HG02885 (cell line): Measurements from ENCODE around the gene TBC1D19.
"Not testable (repeated sequence)": the region's sequence is repeated elsewhere in the genome, so short reads cannot be mapped to it uniquely, and the experiment has no call there.

Experiments
- ATAC-seq: cut with Tn5 transposase; IDR thresholded peaks from one replicate; pipeline ENCODE4 v1.9.1; 2021; ENCODE audit warnings: mild to moderate bottlenecking; ENCODE audit not compliant: unreplicated experiment, poor library complexity

Gene TBC1D19

DNA sequence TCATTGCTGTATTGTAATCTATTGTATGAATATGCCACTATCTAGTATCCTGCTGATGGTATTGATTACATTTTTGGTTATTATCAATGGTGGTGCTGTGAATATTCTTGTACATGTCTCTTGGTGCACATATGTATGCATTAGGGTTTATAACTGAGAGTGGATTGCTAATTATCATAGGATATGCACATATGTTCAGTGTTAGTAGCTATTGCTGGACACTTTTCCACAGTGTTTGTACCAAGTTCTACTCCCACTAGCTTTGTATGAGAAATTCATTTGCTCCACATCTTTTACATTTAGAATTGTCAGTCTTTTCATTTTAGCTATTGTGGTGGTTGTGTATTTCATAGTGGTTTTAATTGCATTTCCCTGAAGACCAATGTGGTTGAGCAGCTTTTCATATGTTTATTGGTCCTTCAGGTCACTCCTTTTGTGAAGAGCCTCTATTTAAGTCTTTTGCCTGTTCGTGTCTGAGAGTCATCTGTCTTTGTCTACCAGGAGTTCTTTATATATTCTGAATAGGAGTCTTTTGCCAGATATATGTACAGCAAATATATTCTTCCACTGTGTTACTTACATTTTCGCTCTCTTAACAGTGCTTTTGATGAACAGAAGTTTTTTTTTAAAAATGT lies 87.1 kb downstream of the TBC1D19 start:
- ATAC-seq = no peak

GRCh38 chr4:26679040-26679695 lies 95.3 kb downstream of the TBC1D19 start:
- ATAC-seq = not testable (repeated sequence)

DNA sequence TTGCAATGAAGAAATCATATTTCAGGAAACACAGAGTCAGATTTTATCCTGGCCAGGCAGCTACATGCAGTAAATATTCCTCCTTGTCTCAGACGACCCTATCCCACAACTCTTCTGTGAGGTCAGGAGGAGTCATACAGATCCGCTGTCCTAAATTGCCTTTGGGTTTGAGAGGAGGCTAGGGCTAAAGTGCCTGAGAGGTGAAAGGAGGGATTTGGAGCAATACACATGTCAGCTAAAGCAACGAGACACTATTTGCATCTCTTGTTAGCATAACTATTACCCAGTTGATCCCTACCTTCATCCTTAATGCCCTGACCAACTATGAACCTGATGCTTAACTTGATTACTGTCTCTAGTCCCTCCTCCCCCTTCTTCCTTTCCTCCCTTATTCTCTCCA lies 98.6 kb downstream of the TBC1D19 start:
- ATAC-seq = no peak

DNA sequence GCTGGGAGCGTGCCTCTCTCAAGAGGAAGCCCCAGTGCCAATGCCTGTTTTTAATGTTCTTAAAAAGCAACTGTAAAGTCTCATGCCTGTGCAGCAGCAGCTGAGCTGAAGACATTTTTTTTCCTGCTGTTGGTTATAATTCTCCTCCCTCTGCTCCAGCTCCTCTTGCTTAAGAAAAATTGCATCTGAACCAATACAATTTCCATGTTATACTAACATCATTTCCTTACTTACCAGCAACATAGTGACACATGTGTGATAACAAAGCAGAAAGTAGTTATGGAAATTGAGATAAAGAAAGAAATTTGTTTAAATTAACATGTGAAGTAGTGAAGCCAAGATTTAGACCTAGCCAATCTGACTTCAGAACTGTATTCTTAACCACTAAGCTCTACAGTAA lies 101.4 kb downstream of the TBC1D19 start:
- ATAC-seq = no peak

DNA sequence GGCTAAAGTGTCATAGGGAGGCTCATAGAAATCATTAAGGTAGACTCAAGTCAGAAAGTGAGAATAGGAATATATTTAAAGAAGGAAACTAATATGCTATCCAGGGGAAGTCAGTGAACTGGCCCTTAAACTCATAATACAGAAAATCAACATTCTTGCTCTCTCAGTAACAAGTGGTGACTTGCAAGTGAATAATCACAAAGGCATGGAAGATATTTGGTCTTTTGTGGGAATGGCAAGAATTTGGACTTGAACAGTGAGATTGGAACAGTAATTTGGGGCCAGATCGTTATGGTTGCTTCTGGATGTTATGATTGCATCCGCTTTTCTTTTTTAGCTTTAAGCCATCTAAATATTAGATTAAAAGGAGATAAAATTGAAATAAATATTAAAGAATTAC lies 103.8 kb downstream of the TBC1D19 start:
- ATAC-seq = no peak

DNA sequence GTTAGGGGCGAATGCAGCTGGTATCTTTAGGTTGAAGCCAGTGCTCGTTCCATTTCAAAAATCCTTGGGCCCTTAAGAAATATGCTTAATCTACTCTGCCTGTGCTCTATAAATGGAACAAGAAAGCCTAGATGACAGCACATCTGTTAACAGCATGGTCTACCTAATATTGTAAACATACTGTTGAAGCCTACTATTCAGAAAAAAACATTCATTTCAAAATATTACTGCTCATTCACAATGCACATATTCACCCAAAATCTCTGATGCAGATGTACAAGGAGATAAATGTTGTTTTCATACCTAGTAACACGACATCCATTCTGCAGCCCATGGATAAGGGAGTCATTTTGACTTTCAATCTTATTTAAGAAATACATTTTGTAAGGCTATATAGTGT lies 106.6 kb downstream of the TBC1D19 start:
- no peak for ATAC-seq

DNA sequence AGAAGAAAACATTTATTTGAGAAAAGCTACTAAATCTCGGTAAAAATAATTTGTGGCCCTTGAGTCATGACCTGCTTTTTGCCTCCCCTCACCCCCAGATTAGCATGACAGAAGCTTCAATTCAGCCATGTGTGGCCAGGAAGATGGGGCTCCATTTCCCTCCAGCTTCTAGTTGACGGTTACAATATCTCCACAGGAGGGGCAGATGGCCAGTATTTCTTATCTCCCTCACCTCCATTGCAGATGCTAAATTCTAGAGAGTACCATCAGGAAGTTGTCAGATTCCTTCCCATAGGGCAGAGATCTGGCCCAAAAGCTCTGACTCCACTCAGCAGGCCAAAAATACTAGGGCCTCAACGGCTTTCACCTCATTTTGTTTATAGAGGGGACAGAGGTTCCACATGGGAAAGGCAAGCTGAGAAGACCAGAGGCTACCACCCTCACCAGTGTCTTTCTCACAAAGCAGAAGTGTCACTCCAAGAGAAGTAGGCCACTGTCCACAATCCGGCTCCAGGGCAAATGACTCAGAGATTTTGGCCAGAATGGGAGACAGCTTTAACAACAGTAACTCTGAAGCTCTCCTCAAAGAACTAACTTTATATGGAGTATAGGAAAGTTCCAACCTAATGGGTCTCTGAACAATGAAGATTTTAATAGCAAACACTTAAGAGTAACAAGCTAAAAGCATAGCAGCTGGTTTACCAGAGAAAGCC lies 108.3 kb downstream of the TBC1D19 start:
- ATAC-seq = no peak

DNA sequence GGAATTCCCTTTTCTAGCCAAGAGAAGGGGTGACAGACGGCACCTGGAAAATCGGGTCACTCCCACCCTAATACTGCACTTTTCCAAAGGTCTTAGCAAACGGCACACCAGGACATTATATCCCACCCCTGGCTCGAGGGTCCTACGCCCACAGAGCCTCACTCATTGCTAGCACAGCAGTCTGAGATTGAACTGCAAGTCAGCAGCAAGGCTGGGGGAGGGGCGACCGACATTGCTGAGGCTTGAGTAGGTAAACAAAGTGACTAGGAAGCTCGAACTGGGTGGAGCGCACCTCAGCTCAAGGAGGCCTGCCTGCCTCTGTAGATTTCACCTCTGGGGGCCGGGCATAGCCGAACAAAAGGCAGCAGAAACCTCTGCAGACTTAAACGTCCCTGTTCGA lies 110.2 kb downstream of the TBC1D19 start:
- ATAC-seq = not testable (repeated sequence)

DNA sequence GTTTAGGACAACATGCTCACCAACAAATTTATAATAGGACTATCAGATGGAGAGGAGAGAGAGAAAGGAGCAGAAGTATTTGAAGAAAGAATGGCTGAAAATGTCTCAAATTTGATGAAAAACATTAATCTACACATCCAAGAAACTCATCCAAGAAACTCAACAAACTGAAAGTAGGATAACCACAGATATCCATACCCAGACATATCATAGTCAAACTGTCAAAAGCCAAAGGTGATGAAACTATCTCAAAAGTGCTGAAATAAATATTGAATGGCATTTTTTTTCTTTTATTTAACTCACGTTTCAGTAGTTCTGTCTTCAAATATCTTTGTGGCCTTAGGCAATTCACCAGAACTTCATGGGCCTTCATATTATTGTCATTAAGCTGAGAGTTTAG lies 116.2 kb downstream of the TBC1D19 start:
- ATAC-seq = no peak

GRCh38 chr4:26701095-26701494 lies 117.2 kb downstream of the TBC1D19 start:
- ATAC-seq = no peak

DNA sequence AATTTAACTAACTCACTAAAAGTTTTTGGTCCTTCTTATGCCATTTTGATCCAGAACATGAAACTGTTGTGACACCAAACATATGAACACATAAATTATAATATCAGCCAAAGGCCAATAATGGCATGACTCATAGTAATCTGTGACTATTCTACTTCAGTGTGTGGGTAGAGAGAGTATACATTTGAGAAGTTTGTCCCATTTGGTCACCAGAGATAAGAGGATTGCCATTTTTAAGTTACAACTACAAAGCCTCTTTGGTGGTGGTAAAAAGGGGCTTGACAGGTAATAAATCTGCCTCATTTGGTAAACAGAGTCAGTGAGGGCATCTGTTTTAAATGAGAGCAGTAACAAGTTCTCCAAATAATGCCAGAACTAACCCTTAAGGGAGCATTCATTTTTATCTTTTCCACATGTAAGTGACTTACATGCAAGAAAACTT lies 117.9 kb downstream of the TBC1D19 start:
- no peak for ATAC-seq

DNA sequence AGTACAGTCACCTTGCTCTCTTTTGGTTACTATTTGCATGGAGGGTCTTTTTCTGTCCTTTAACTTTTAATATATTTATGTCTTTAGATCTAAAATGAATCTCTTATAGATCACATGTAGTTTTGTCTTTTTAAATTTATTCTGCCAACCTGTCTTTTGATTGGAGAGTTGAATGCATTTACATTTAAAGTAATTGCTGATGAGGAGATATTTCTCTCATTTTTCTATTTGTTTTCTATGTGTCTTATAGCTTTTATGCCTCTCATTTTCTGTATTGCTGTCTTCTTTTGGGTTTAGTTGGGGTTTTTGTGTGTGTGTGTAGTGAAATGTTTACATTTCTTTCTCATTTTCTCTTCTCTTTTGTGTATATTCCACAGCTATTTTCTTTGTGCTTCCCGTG lies 123.5 kb downstream of the TBC1D19 start:
- ATAC-seq = no peak

GRCh38 chr4:26709246-26709645 lies 125.4 kb downstream of the TBC1D19 start:
- ATAC-seq = no peak

- no peak for ATAC-seq
These were observed 129.8 kb downstream of the TBC1D19 start for GRCh38 chr4:26713563-26714151.

DNA sequence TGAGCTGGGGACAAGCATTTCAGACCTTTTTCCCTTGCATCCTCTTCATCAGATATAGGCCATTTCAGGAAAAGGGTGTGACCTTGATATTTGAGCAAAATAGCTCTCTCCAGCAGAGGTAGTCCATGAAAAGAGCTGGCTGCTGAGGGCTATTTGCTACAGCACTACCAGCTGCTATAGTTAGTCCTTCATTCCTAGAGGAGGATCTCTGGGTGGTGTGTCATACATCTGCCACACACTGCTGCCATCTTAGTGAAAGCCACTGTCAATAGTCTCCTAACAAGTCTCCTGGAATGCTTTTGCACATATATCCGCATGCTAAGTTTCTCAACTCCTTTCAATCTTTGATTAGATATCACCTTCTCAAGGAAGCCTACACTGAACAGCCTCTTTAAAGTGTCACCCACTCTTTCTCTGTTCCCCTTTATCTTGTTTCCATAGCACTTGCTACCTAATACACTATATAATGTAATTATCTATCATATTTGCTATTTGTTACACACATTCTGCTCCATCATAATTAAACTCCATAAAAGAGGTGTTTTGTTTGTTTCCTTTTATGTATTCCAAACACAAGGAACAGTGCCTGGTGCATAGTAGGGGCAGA lies 131.9 kb downstream of the TBC1D19 start:
- ATAC-seq = peak; percentile 79

GRCh38 chr4:26717332-26717731 lies 133.4 kb downstream of the TBC1D19 start:
- no peak for ATAC-seq

DNA sequence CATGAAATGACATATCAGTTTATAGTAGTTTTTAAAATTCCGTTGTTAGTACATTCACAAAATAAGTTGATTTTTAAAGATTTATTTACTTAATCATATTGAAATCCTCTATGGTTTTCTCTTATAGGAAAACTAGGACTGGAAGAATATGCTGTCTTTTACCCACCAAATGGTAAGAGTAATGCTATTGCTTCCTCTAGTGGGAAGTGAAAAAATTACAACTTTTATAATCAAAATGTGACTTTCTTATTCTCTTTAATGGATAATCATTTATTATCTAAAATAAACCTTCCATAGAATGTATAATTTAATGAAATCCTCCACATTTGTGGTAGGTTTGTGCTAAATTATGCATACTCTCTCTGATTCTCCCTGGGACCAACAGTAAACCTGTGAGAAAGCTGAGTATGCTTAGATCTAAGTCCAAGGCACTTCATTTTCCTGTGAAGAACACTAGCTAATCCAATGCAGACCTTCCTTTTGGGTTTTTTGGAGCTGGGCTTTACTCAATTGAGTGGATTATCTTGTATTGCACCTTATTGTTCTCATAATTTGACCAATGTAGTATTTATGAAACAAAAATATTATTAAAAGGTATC lies 136.2 kb downstream of the TBC1D19 start:
- no peak for ATAC-seq

DNA sequence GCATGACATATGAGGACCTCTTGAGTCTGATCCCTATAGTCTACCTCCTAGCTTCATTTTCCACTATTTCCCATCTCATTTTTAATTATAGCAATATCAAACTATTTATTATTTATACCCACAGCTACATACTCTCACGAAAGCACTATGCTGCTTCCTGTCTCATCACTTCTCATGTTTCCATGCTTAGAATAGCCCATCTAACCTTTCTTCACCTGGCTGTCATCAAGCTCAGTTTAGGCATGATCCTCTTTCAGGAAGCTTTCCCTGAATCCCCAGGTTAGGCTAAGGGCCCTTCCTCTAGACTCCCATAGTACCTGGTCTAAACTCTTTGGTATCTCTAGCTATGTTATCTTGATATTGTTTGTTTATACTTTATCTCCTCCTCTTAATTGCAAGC lies 137.8 kb downstream of the TBC1D19 start:
- ATAC-seq = no peak

- peak; percentile 95 for ATAC-seq
These were observed 139.3 kb downstream of the TBC1D19 start for GRCh38 chr4:26723216-26723615.

DNA sequence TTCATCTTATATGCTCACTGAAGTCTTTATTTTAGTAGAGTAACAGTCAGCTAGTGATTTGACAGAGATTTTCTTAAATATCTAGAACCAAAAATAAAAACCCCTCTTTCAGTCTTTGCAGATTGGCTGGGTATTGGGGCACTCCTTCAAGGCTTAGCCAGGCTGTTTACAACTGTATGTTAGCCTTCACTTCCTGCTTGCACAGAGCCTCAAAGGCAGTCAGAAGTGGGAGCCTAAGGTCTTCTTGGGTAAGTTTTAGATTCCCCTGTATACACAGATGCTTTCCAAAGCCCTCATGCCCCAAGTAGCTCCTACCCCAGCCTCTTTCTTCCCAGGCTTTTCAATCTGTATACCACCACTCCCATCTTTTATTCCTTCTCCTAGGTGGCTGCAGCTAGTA lies 140.7 kb downstream of the TBC1D19 start:
- no peak for ATAC-seq
